Neuronal stem cell (in vitro differentiated cells): ENCODE measurements around the gene CCDC159.
"Not testable (repeated sequence)": the region's sequence is repeated elsewhere in the genome, so short reads cannot be mapped to it uniquely, and the experiment has no call there.

Experiments used
- DNase-seq: peaks from one replicate; pipeline ENCODE4 v3.0.0-alpha.2; 2013; ENCODE audit warnings: low spot score
- H2AFZ ChIP-seq: one replicate; pipeline ENCODE4 v1.6.1; 2013; ENCODE audit warnings: mild to moderate bottlenecking, low read length, inconsistent platforms
- H2AK5ac ChIP-seq: 2 replicates; pipeline ENCODE4 v1.6.1; 2013; ENCODE audit warnings: low read depth, mild to moderate bottlenecking, inconsistent platforms, low read length, moderate library complexity, mixed read lengths
- H2BK120ac ChIP-seq: 2 replicates; pipeline ENCODE4 v1.6.1; 2013; ENCODE audit warnings: low read depth, mild to moderate bottlenecking, inconsistent platforms, low read length, moderate library complexity, mixed read lengths
- H2BK12ac ChIP-seq: one replicate; pipeline ENCODE4 v1.6.1; 2013; ENCODE audit warnings: low read length, inconsistent platforms
- H2BK15ac ChIP-seq: 2 replicates; pipeline ENCODE4 v1.6.1; 2013; ENCODE audit warnings: mild to moderate bottlenecking, low read length, inconsistent platforms, mixed read lengths
- H2BK5ac ChIP-seq: one replicate; pipeline ENCODE4 v1.6.1; 2013; ENCODE audit warnings: inconsistent platforms, mild to moderate bottlenecking, low read length, moderate library complexity
- H3K14ac ChIP-seq: one replicate; pipeline ENCODE4 v1.6.1; 2013; ENCODE audit warnings: low read length, inconsistent platforms
- H3K18ac ChIP-seq: 2 replicates; pipeline ENCODE4 v1.6.1; 2013; ENCODE audit warnings: low read length, inconsistent platforms
- H3K23ac ChIP-seq: 2 replicates; pipeline ENCODE4 v1.6.1; 2013; ENCODE audit warnings: low read depth, mild to moderate bottlenecking, mixed read lengths, low read length, inconsistent platforms; ENCODE audit not compliant: poor library complexity
- H3K27ac ChIP-seq: replicated peaks from 3 replicates; pipeline ENCODE4 v1.5.1; 2013; ENCODE audit warnings: low read length, inconsistent platforms
- H3K27me3 ChIP-seq, 3 experiments: 2 replicates each; pipeline ENCODE4 v1.6.1; 2013; ENCODE audit warnings: low read length in 3 of 3, mild to moderate bottlenecking in 2 of 3, inconsistent platforms in 1 of 3, low read depth in 1 of 3, mixed read lengths in 1 of 3, moderate library complexity in 1 of 3; ENCODE audit not compliant: control insufficient read depth in 3 of 3, insufficient read depth in 3 of 3
- H3K36me3 ChIP-seq, 2 donors: replicated peaks in 1 of 2; 2 replicates each; pipeline ENCODE4 v1.6.1; 2013; ENCODE audit warnings: low read length in 2 of 2; ENCODE audit not compliant: control insufficient read depth in 2 of 2, insufficient read depth in 2 of 2
- H3K4ac ChIP-seq: 2 replicates; pipeline ENCODE4 v1.6.1; 2013; ENCODE audit warnings: inconsistent platforms, mild to moderate bottlenecking, low read length, moderate library complexity
- H3K4me1 ChIP-seq, 2 donors: 1 replicate in 1 of 2; 2 replicates in 1 of 2; pipeline ENCODE4 v1.6.1; 2013; ENCODE audit warnings: low read length in 2 of 2, low read depth in 1 of 2; ENCODE audit not compliant: control insufficient read depth in 2 of 2, insufficient read depth in 1 of 2
- H3K4me2 ChIP-seq: one replicate; pipeline ENCODE4 v1.6.1; 2013; ENCODE audit warnings: mild to moderate bottlenecking, low read length, inconsistent platforms; ENCODE audit not compliant: insufficient read depth, poor library complexity, severe bottlenecking
- H3K4me3 ChIP-seq, 2 donors: 2 replicates each; pipeline ENCODE4 v1.5.1; 2013; ENCODE audit warnings: low read length in 2 of 2, mild to moderate bottlenecking in 2 of 2, inconsistent platforms in 1 of 2, moderate library complexity in 1 of 2
- H3K79me1 ChIP-seq: one replicate; pipeline ENCODE4 v1.6.1; 2013; ENCODE audit warnings: low read depth, mild to moderate bottlenecking, inconsistent platforms, low read length, moderate library complexity
- H3K9ac ChIP-seq: one replicate; pipeline ENCODE4 v1.6.1; 2013; ENCODE audit warnings: mild to moderate bottlenecking, low read depth, low read length, inconsistent platforms; ENCODE audit not compliant: poor library complexity
- H3K9me3 ChIP-seq, 2 donors: replicated peaks in 1 of 2; 2 replicates each; pipeline versions ENCODE3 to v1.6.1; 2013; ENCODE audit warnings: low read length in 2 of 2, mild to moderate bottlenecking in 2 of 2, inconsistent platforms in 1 of 2, low read depth in 1 of 2, mixed read lengths in 1 of 2, moderate library complexity in 1 of 2; ENCODE audit not compliant: control insufficient read depth in 2 of 2, insufficient read depth in 1 of 2
- H4K8ac ChIP-seq: one replicate; pipeline ENCODE4 v1.6.1; 2013; ENCODE audit warnings: low read depth, mild to moderate bottlenecking, inconsistent platforms, low read length, moderate library complexity
- H4K91ac ChIP-seq: one replicate; pipeline ENCODE4 v1.6.1; 2013; ENCODE audit warnings: low read length, low read depth, mild to moderate bottlenecking, inconsistent platforms; ENCODE audit not compliant: poor library complexity
- WGBS, 2 donors: extraction: QIAGEN DNeasy Blood & Tissue Kit; methylation state at CpG; one replicate each; pipeline ENCODE4 v1.1.7; 2013; ENCODE audit warnings: missing lambda C conversion rate in 2 of 2, mixed read lengths in 1 of 2; ENCODE audit not compliant: insufficient read length in 2 of 2, insufficient replicate concordance in 1 of 2; ENCODE audit errors: extremely low coverage in 2 of 2; 5-methylcytosine and 5-hydroxymethylcytosine counted together

The CCDC159 gene

GRCh38 chr19:11345122-11345803, 1.1 kb upstream of the CCDC159 start:
- Histone ChIP-seq H3K9me3 (peaks cover 8 to 12% of the 10 kb centered on the region in 2 donors), H3K14ac (no peak overlapping the region), H2BK15ac (no peak overlapping the region), H3K27ac (no peak overlapping the region), H3K27me3 (no peaks in the 10 kb centered on the region), H3K4me1 (peaks cover 8 to 9% of the 10 kb centered on the region in 2 donors), H3K23ac (no peak overlapping the region), H3K4me3 (peak overlapping the region; percentile 58 to 89), H3K18ac (no peak overlapping the region), H2AK5ac (no peak overlapping the region), H2BK120ac (no peak overlapping the region), H3K9ac (peak overlapping the region; percentile 75), H3K36me3 (peaks cover 3 to 6% of the 10 kb centered on the region in 2 donors), H4K8ac (no peak overlapping the region), H2BK5ac (no peak overlapping the region), H3K79me1 (no peaks in the 10 kb centered on the region), H3K4ac (no peak overlapping the region), H3K4me2 (peak overlapping the region; percentile 55), H4K91ac (no peak overlapping the region), H2AFZ (peak overlapping the region; percentile 89), H2BK12ac (peak overlapping the region; percentile 50)
- no peak for DNase-seq
- no CpG with 5 or more reads among the region's 15 CpGs for WGBS, 2 donors

- Histone ChIP-seq H3K14ac (no peak overlapping the region), H3K9me3 (peaks cover 8 to 12% of the 10 kb centered on the region in 2 donors), H2AFZ (no peak overlapping the region), H3K4me1 (peaks cover 8 to 13% of the 10 kb centered on the region in 2 donors), H3K27ac (no peak overlapping the region), H4K8ac (no peak overlapping the region), H3K23ac (no peak overlapping the region), H3K79me1 (no peaks in the 10 kb centered on the region), H2BK120ac (no peak overlapping the region), H3K9ac (no peak overlapping the region), H3K27me3 (no peaks in the 10 kb centered on the region), H3K36me3 (peaks cover 0 to 2% of the 10 kb centered on the region in 2 donors), H3K18ac (no peak overlapping the region), H2AK5ac (no peak overlapping the region), H2BK12ac (no peak overlapping the region), H2BK15ac (no peak overlapping the region), H3K4ac (no peak overlapping the region), H2BK5ac (no peak overlapping the region), H3K4me3 (no peak overlapping the region), H4K91ac (no peak overlapping the region), H3K4me2 (no peak overlapping the region)
- no CpG with 5 or more reads among the region's 7 CpGs for WGBS, 2 donors
- no peak for DNase-seq
These were observed 1.3 kb downstream of the CCDC159 start for GRCh38 chr19:11347546-11348039.

- Histone ChIP-seq H3K14ac (no peak overlapping the region), H2BK15ac (no peak overlapping the region), H3K9me3 (peaks cover 8 to 12% of the 10 kb centered on the region in 2 donors), H3K18ac (no peak overlapping the region), H2BK5ac (no peak overlapping the region), H3K4me2 (no peak overlapping the region), H3K79me1 (no peaks in the 10 kb centered on the region), H3K4ac (no peak overlapping the region), H2BK120ac (no peak overlapping the region), H3K27ac (no peak overlapping the region), H2AK5ac (peak overlapping the region; percentile 63), H2AFZ (no peak overlapping the region), H4K91ac (no peak overlapping the region), H3K4me1 (peaks cover 8 to 13% of the 10 kb centered on the region in 2 donors), H3K4me3 (no peak overlapping the region), H3K9ac (no peak overlapping the region), H4K8ac (no peak overlapping the region), H2BK12ac (no peak overlapping the region), H3K27me3 (no peaks in the 10 kb centered on the region), H3K23ac (peak overlapping the region; percentile 31), H3K36me3 (peaks cover 0 to 2% of the 10 kb centered on the region in 2 donors)
- no peak for DNase-seq
- WGBS, 2 donors = no CpG with 5 or more reads among the region's 4 CpGs
These were observed 2.9 kb downstream of the CCDC159 start for GRCh38 chr19:11349171-11349570.

- H3K4me3 ChIP-seq, H4K8ac ChIP-seq, H3K9ac ChIP-seq, H2BK120ac ChIP-seq, H4K91ac ChIP-seq, H2BK5ac ChIP-seq, H3K4ac ChIP-seq, H3K79me1 ChIP-seq, DNase-seq, H2BK12ac ChIP-seq, H3K14ac ChIP-seq, H2AK5ac ChIP-seq, H3K27me3 ChIP-seq, H2AFZ ChIP-seq, H3K27ac ChIP-seq, H3K18ac ChIP-seq, H3K4me2 ChIP-seq, H3K36me3 ChIP-seq, H2BK15ac ChIP-seq, H3K4me1 ChIP-seq, H3K9me3 ChIP-seq, H3K23ac ChIP-seq: not testable (repeated sequence)
- no CpG with 5 or more reads among the region's 4 CpGs for WGBS, 2 donors
These were observed 7.8 kb downstream of the CCDC159 start for GRCh38 chr19:11354102-11354501.
